Measurements from ENCODE around the gene WDR75.

The WDR75 gene

GRCh38 chr2:189440947-189441708, at the start of gene WDR75:
WDR75 (plus strand) TSS chr2:189441474; CDS start chr2:189441493, 19 bp downstream.
- Histone ChIP-seq H3K36me3 (ENCODE audit: control insufficient read depth in 2 of 2, insufficient read depth in 2 of 2, low read length in 2 of 2) (no peaks in the 10 kb centered on the region), H3K9ac (ENCODE audit: low read length in 2 of 2) (peak within 1 kb of the TSS; percentile 98 to 99), H3K9me3 (ENCODE audit: control insufficient read depth in 2 of 2, low read length in 2 of 2) (no peaks in the 10 kb centered on the region), H3K4me1 (ENCODE audit: control insufficient read depth, insufficient read depth, low read length) (peaks cover 9% of the 10 kb centered on the region), H3K27ac (ENCODE audit: low read length) (peak within 1 kb of the TSS; percentile 89), H3K27me3 (ENCODE audit: control insufficient read depth in 1 of 2, insufficient read depth in 2 of 2, low read length in 2 of 2) (no peaks in the 10 kb centered on the region), H3K4me3 (ENCODE audit: low read length in 2 of 2) (peak within 1 kb of the TSS; percentile 83 to 88)

DNA sequence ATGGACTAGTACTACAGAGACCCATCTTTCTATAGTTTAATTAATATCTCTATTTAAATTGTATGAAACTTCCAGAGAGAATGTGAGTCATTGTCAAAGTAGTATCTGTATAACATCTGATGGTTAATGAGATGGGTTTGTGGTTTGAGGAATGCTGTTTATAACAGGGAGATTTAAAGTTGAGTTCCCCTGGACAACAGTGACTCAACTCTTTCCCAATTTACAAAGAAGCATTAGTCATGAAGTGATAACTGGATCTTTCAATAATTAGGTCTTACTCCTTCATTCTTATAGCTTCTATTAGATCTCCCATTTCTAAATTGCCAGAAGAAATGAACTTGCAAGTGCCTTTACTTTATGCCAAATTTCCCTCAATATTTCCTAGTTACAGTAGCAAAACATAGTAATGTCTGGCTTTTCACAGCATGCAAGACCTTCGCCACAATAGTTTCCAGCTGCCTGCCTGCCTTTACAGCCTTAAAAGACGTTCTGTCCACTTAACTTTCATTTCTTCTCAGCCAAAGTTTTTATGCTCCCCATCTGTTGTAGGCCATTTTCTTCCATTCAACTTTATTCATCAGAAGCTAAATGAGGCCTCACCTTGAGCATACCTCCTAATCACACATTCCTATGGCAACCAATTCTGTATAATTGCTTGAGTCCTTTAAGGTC, 47.7 kb upstream of the WDR75 start:
- Histone ChIP-seq H3K9me3 (ENCODE audit: control insufficient read depth in 2 of 2, low read length in 2 of 2) (no peaks in the 10 kb centered on the region), H3K27me3 (ENCODE audit: control insufficient read depth in 1 of 2, insufficient read depth in 2 of 2, low read length in 2 of 2) (no peaks in the 10 kb centered on the region), H3K4me3 (ENCODE audit: low read length in 2 of 2) (peak overlapping the region in 1 of 2 donors; percentile 41), H3K27ac (ENCODE audit: low read length) (peak overlapping the region; percentile 56), H3K36me3 (ENCODE audit: control insufficient read depth in 2 of 2, insufficient read depth in 2 of 2, low read length in 2 of 2) (no peaks in the 10 kb centered on the region), H3K4me1 (ENCODE audit: control insufficient read depth, insufficient read depth, low read length) (no peaks in the 10 kb centered on the region), H3K9ac (ENCODE audit: low read length in 2 of 2) (peak overlapping the region in 1 of 2 donors; percentile 46)

DNA sequence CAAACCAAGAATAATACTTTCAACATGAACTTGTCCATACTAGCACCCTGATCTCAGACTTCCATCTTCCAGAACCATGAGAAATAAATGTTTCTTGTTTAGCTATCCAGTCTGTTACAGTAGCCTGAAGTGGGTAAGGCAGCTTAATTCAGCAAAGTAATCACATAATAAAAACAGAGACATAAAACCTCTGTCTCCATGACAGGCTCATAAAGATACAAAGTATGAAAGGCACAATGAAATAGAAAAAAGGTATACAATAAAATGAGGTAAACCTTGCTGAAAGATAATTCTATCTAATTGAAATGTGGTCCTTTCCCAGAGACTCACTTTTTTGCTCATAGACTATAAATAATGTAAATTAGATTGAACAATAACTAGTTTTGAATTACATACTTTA, 46.7 kb upstream of the WDR75 start:
- Histone ChIP-seq H3K9ac (ENCODE audit: low read length in 2 of 2) (no peak overlapping the region), H3K4me1 (ENCODE audit: control insufficient read depth, insufficient read depth, low read length) (no peaks in the 10 kb centered on the region), H3K27ac (ENCODE audit: low read length) (peak overlapping the region; percentile 56), H3K27me3 (ENCODE audit: control insufficient read depth in 1 of 2, insufficient read depth in 2 of 2, low read length in 2 of 2) (no peaks in the 10 kb centered on the region), H3K4me3 (ENCODE audit: low read length in 2 of 2) (no peak overlapping the region), H3K9me3 (ENCODE audit: control insufficient read depth in 2 of 2, low read length in 2 of 2) (no peaks in the 10 kb centered on the region), H3K36me3 (ENCODE audit: control insufficient read depth in 2 of 2, insufficient read depth in 2 of 2, low read length in 2 of 2) (no peaks in the 10 kb centered on the region)

DNA sequence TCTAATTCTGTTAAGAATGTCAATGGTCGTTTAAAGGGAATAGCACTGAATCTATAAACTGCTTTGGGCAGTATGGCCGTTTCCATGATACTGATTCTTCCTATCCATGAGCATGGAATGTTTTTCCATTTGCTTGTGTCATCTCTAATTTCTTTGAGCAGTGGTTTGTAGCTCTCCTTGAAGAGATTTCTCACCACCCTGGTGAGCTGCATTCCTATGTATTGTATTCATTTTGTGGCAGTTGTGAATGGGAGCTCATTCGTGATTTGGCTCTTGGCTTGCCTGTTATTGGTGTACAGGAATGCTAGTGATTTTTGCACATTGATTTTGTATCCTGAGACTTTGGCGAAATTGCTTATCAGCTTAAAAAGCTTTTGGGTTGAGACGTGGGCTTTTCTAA, 38.3 kb upstream of the WDR75 start:
- Histone ChIP-seq H3K27me3 (ENCODE audit: control insufficient read depth in 1 of 2, insufficient read depth in 2 of 2, low read length in 2 of 2) (no peaks in the 10 kb centered on the region), H3K4me1 (ENCODE audit: control insufficient read depth, insufficient read depth, low read length) (no peaks in the 10 kb centered on the region), H3K9ac (ENCODE audit: low read length in 2 of 2) (no peak overlapping the region), H3K4me3 (ENCODE audit: low read length in 2 of 2) (no peak overlapping the region), H3K27ac (ENCODE audit: low read length) (no peak overlapping the region), H3K9me3 (ENCODE audit: control insufficient read depth in 2 of 2, low read length in 2 of 2) (no peaks in the 10 kb centered on the region), H3K36me3 (ENCODE audit: control insufficient read depth in 2 of 2, insufficient read depth in 2 of 2, low read length in 2 of 2) (no peaks in the 10 kb centered on the region)

- Histone ChIP-seq H3K27ac (ENCODE audit: low read length) (peak overlapping the region; percentile 46), H3K4me1 (ENCODE audit: control insufficient read depth, insufficient read depth, low read length) (peaks cover 5% of the 10 kb centered on the region), H3K4me3 (ENCODE audit: low read length in 2 of 2) (peak overlapping the region; percentile 16 to 54), H3K36me3 (ENCODE audit: control insufficient read depth in 2 of 2, insufficient read depth in 2 of 2, low read length in 2 of 2) (no peaks in the 10 kb centered on the region), H3K27me3 (ENCODE audit: control insufficient read depth in 1 of 2, insufficient read depth in 2 of 2, low read length in 2 of 2) (no peaks in the 10 kb centered on the region), H3K9me3 (ENCODE audit: control insufficient read depth in 2 of 2, low read length in 2 of 2) (no peaks in the 10 kb centered on the region), H3K9ac (ENCODE audit: low read length in 2 of 2) (no peak overlapping the region)
Measured at GRCh38 chr2:189406586-189407233, 34.6 kb upstream of the WDR75 start.

DNA sequence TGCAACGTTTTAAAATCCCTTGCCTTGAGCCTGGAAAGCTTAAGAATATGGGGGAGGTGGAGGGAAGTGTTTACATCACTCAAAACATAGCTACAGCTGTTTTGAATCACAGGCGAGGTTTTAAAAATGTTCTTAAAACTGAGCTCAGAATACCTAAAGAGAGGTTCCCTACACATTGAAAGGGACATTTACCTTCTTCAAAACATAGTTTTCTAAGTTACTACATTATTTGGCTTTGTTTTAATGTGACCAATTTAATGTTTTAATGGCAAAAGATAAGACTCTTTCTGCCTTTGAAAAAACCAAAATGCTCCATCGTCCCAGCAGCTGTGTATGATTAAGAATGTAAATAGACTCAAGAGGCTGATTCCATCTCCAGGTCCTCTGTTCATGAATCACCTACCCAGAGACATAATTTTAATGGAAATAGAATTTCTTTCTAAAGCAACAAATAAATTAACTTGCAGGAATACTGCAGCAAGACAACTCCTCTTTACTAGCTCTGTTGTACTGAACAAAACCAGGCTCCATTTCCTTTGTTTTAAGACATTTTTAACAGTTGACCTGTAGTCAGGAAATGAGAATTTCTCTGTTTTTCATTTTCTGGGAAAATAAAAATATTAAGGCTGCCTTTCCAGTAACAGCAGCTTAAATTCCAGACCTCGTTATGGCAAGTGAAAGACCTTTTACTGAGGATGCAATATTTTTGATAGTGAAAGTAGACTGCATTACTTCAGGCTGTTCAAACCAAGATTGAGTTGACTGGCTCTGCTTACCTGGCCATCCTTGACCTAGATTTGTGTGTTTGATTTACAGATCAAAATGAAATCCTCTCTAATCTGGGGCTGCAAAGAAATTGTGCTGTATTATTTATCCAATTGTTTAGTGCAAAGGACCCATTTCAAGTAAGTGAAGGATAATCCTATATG, 33.7 kb upstream of the WDR75 start:
- Histone ChIP-seq H3K4me3 (ENCODE audit: low read length in 2 of 2) (peak overlapping the region; percentile 23 to 54), H3K9ac (ENCODE audit: low read length in 2 of 2) (peak overlapping the region in 1 of 2 donors; percentile 47), H3K36me3 (ENCODE audit: control insufficient read depth in 2 of 2, insufficient read depth in 2 of 2, low read length in 2 of 2) (no peaks in the 10 kb centered on the region), H3K27me3 (ENCODE audit: control insufficient read depth in 1 of 2, insufficient read depth in 2 of 2, low read length in 2 of 2) (no peaks in the 10 kb centered on the region), H3K4me1 (ENCODE audit: control insufficient read depth, insufficient read depth, low read length) (peaks cover 5% of the 10 kb centered on the region), H3K27ac (ENCODE audit: low read length) (peak overlapping the region; percentile 46), H3K9me3 (ENCODE audit: control insufficient read depth in 2 of 2, low read length in 2 of 2) (no peaks in the 10 kb centered on the region)

GRCh38 chr2:189408294-189408693, 33.0 kb upstream of the WDR75 start:
- Histone ChIP-seq H3K27ac (ENCODE audit: low read length) (peak overlapping the region; percentile 46), H3K27me3 (ENCODE audit: control insufficient read depth in 1 of 2, insufficient read depth in 2 of 2, low read length in 2 of 2) (no peaks in the 10 kb centered on the region), H3K4me3 (ENCODE audit: low read length in 2 of 2) (peak overlapping the region in 1 of 2 donors; percentile 54), H3K36me3 (ENCODE audit: control insufficient read depth in 2 of 2, insufficient read depth in 2 of 2, low read length in 2 of 2) (no peaks in the 10 kb centered on the region), H3K9me3 (ENCODE audit: control insufficient read depth in 2 of 2, low read length in 2 of 2) (no peaks in the 10 kb centered on the region), H3K9ac (ENCODE audit: low read length in 2 of 2) (peak overlapping the region in 1 of 2 donors; percentile 47), H3K4me1 (ENCODE audit: control insufficient read depth, insufficient read depth, low read length) (peaks cover 5% of the 10 kb centered on the region)

GRCh38 chr2:189409131-189409530, 32.1 kb upstream of the WDR75 start:
- H3K4me3 ChIP-seq (ENCODE audit: low read length in 2 of 2): no peak overlapping the region

DNA sequence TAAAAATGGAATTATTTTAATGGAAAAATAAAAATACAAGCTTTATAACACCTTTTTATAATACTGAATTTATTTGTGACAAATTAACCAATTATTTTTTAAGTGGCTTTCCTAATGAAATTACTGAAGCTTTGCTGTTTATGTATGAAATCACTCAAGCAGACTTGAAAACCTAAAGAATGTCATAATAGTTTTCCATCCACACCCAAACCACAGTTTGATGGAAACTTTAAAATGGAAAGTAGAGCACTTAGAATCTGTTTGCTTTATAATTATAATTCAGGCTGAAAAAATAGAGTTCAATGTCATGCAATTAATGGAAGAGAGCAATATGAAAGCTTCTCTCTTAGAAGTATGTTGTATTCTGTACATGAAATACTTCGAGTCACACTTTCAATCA, 31.6 kb upstream of the WDR75 start:
- no peak overlapping the region for H3K4me3 ChIP-seq (ENCODE audit: low read length in 2 of 2)
- H3K9ac ChIP-seq (ENCODE audit: low read length in 2 of 2): no peak overlapping the region
- no peaks in the 10 kb centered on the region for H3K9me3 ChIP-seq (ENCODE audit: control insufficient read depth in 2 of 2, low read length in 2 of 2)
- no peak overlapping the region for H3K27ac ChIP-seq (ENCODE audit: low read length)
- H3K4me1 ChIP-seq (ENCODE audit: control insufficient read depth, insufficient read depth, low read length): peaks cover 5% of the 10 kb centered on the region
- H3K36me3 ChIP-seq (ENCODE audit: control insufficient read depth in 2 of 2, insufficient read depth in 2 of 2, low read length in 2 of 2): no peaks in the 10 kb centered on the region
- no peaks in the 10 kb centered on the region for H3K27me3 ChIP-seq (ENCODE audit: control insufficient read depth in 1 of 2, insufficient read depth in 2 of 2, low read length in 2 of 2)

More at GRCh38 chr2:189409131-189409530, 32.1 kb upstream of the WDR75 start:
- no peaks in the 10 kb centered on the region for H3K27me3 ChIP-seq (ENCODE audit: control insufficient read depth in 1 of 2, insufficient read depth in 2 of 2, low read length in 2 of 2)
- no peak overlapping the region for H3K9ac ChIP-seq (ENCODE audit: low read length in 2 of 2)
- no peaks in the 10 kb centered on the region for H3K9me3 ChIP-seq (ENCODE audit: control insufficient read depth in 2 of 2, low read length in 2 of 2)
- no peak overlapping the region for H3K27ac ChIP-seq (ENCODE audit: low read length)
- H3K36me3 ChIP-seq (ENCODE audit: control insufficient read depth in 2 of 2, insufficient read depth in 2 of 2, low read length in 2 of 2): no peaks in the 10 kb centered on the region
- H3K4me1 ChIP-seq (ENCODE audit: control insufficient read depth, insufficient read depth, low read length): peaks cover 5% of the 10 kb centered on the region

DNA sequence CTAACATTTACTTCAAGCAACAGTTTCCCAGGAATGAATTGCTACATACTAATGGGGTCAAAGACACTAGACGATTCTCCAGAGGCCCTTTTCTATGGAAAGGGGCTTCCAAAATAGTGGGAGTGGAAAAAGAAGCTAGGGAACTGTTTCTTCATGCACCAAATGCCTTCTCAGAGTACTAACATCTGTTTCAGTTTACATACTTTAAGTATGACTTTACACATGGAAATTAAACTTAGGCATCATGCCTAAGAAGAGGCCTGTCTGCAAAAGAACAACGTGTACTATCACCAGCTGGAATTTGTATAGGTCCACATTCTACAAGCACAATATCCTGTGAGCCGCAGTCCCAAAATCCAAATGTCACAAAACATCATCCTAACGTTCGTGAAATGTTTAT, 29.4 kb upstream of the WDR75 start:
- Histone ChIP-seq H3K4me1 (ENCODE audit: control insufficient read depth, insufficient read depth, low read length) (peaks cover 5% of the 10 kb centered on the region), H3K9me3 (ENCODE audit: control insufficient read depth in 2 of 2, low read length in 2 of 2) (no peaks in the 10 kb centered on the region), H3K4me3 (ENCODE audit: low read length in 2 of 2) (no peak overlapping the region), H3K36me3 (ENCODE audit: control insufficient read depth in 2 of 2, insufficient read depth in 2 of 2, low read length in 2 of 2) (no peaks in the 10 kb centered on the region), H3K27me3 (ENCODE audit: control insufficient read depth in 1 of 2, insufficient read depth in 2 of 2, low read length in 2 of 2) (no peaks in the 10 kb centered on the region), H3K27ac (ENCODE audit: low read length) (peak overlapping the region; percentile 63), H3K9ac (ENCODE audit: low read length in 2 of 2) (peak overlapping the region; percentile 29 to 37)
